ENCODE data around the gene PATJ. TPM values are rescaled to one million over a fixed set of nuclear protein-coding genes. Genes with fewer than 3 reads are reported as not detected.

The PATJ gene
- total RNA-seq, 1 experiment from 2014 or later = 47.3 TPM

GRCh38 chr1:62107923-62108322 lies 365.6 kb downstream of the PATJ start:
- H3K79me1 ChIP-seq (ENCODE audit: insufficient read depth, low read depth, low read length, poor library complexity, severe bottlenecking) = no peaks in the 10 kb centered on the region
- H3K9me3 ChIP-seq (ENCODE audit: control insufficient read depth, low read depth, low read length) = no peaks in the 10 kb centered on the region
- no peak overlapping the region for H3K23ac ChIP-seq (ENCODE audit: insufficient read length, low read depth, low read length)
- no peak overlapping the region for H4K8ac ChIP-seq (replicated peaks; ENCODE audit: insufficient read length, low read depth, low read length)
- H4K91ac ChIP-seq (ENCODE audit: insufficient read length, low read depth, low read length) = no peak overlapping the region
- H3K23me2 ChIP-seq (ENCODE audit: insufficient read length, low read depth, low read length, poor library complexity, severe bottlenecking) = no peaks in the 10 kb centered on the region
- no peak overlapping the region for H3K4ac ChIP-seq (ENCODE audit: low read depth, low read length)
- WGBS (ENCODE audit: extremely low coverage, insufficient read length, low lambda C conversion rate) = no CpG with 5 or more reads among the region's 1 CpG
- H2BK15ac ChIP-seq (ENCODE audit: low read depth, low read length) = no peak overlapping the region
- H2BK5ac ChIP-seq (ENCODE audit: insufficient read length, low read length) = no peak overlapping the region
- H3K9me3 Mint-ChIP-seq = no peaks in the 10 kb centered on the region
- no peaks in the 10 kb centered on the region for H3K27me3 Mint-ChIP-seq (ENCODE audit: low read depth)
- no peak overlapping the region for H3K14ac ChIP-seq (ENCODE audit: insufficient read depth, low read length)
- H3K18ac ChIP-seq (ENCODE audit: insufficient read length, low read depth, low read length) = no peak overlapping the region
- H4K20me1 ChIP-seq (ENCODE audit: control insufficient read depth, insufficient read depth, insufficient read length) = no peaks in the 10 kb centered on the region
- no peak overlapping the region for H2BK20ac ChIP-seq (ENCODE audit: low read depth, low read length, poor library complexity, severe bottlenecking)
- H3K9ac ChIP-seq (ENCODE audit: extremely low read depth, insufficient read length, low read length) = no peak overlapping the region
- H3T11ph ChIP-seq (ENCODE audit: low read length) = no peak overlapping the region
- no peaks in the 10 kb centered on the region for H3K4me1 ChIP-seq (ENCODE audit: insufficient read depth, low read length)
- no peak overlapping the region for H2AK5ac ChIP-seq (ENCODE audit: insufficient read length, low read length)
- no peak overlapping the region for H3K4me2 ChIP-seq (ENCODE audit: insufficient read depth, insufficient read length, low read length)
- H2BK120ac ChIP-seq (ENCODE audit: low read depth, low read length, poor library complexity, severe bottlenecking) = no peak overlapping the region
- no peak overlapping the region for H2AFZ ChIP-seq (ENCODE audit: low read length)
- H3K27ac Mint-ChIP-seq = no peak overlapping the region; a peak in 1 of 7 replicates
- no peaks in the 10 kb centered on the region; a peak in 1 of 7 replicates for H3K36me3 Mint-ChIP-seq (ENCODE audit: insufficient read depth in 1 of 3, low read depth in 3 of 3)
- no peak overlapping the region for H2BK12ac ChIP-seq (ENCODE audit: insufficient read length, low read depth, low read length)
- no peaks in the 10 kb centered on the region for H3K79me2 ChIP-seq (ENCODE audit: insufficient read depth, low read length)
- H4K5ac ChIP-seq (ENCODE audit: insufficient read length, low read depth, low read length) = no peak overlapping the region
- no peaks in the 10 kb centered on the region for H3K27me3 ChIP-seq (ENCODE audit: insufficient read depth, low read length)
- no peak for DNase-seq
- peaks cover 7 to 14% of the 10 kb centered on the region in 2 experiments for H3K4me1 Mint-ChIP-seq
- TF ChIP-seq, protein P1, sequence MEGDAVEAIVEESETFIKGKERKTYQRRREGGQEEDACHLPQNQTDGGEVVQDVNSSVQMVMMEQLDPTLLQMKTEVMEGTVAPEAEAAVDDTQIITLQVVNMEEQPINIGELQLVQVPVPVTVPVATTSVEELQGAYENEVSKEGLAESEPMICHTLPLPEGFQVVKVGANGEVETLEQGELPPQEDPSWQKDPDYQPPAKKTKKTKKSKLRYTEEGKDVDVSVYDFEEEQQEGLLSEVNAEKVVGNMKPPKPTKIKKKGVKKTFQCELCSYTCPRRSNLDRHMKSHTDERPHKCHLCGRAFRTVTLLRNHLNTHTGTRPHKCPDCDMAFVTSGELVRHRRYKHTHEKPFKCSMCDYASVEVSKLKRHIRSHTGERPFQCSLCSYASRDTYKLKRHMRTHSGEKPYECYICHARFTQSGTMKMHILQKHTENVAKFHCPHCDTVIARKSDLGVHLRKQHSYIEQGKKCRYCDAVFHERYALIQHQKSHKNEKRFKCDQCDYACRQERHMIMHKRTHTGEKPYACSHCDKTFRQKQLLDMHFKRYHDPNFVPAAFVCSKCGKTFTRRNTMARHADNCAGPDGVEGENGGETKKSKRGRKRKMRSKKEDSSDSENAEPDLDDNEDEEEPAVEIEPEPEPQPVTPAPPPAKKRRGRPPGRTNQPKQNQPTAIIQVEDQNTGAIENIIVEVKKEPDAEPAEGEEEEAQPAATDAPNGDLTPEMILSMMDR (conservative IDR thresholded peaks at IDR 0.05) = no peak
- no peak overlapping the region for H3K56ac ChIP-seq (ENCODE audit: insufficient read length, low read depth, low read length)
- no peak overlapping the region for H3K4me3 Mint-ChIP-seq
- no peak overlapping the region for H3K27ac ChIP-seq (ENCODE audit: insufficient read length, low read depth, low read length)

Measured in H9 (cell line).